ENCODE measurements around the gene TGFA.

The TGFA gene

GRCh38 chr2:70528276-70528675, 25.4 kb downstream of the TGFA start:
- Histone ChIP-seq H3K4me1 (ENCODE audit: insufficient read depth, low read length) (no peaks in the 10 kb centered on the region), H3K36me3 (ENCODE audit: insufficient read depth, low read length) (no peaks in the 10 kb centered on the region), H3K27me3 (ENCODE audit: insufficient read depth, low read length) (peaks cover 23% of the 10 kb centered on the region), H2AFZ (ENCODE audit: low read depth, low read length) (no peak overlapping the region), H3K9me3 (ENCODE audit: low read length) (no peaks in the 10 kb centered on the region), H3K4me3 (ENCODE audit: low read length) (no peak overlapping the region)

- no peaks in the 10 kb centered on the region for H3K36me3 ChIP-seq (ENCODE audit: insufficient read depth, low read length)
- H2AFZ ChIP-seq (ENCODE audit: low read depth, low read length), result no peak overlapping the region
- no peaks in the 10 kb centered on the region for H3K9me3 ChIP-seq (ENCODE audit: low read length)
- H3K27me3 ChIP-seq (ENCODE audit: insufficient read depth, low read length), result peaks cover 21% of the 10 kb centered on the region
- H3K4me3 ChIP-seq (ENCODE audit: low read length), result no peak overlapping the region
- no peaks in the 10 kb centered on the region for H3K4me1 ChIP-seq (ENCODE audit: insufficient read depth, low read length)
These were observed 26.1 kb downstream of the TGFA start for GRCh38 chr2:70527447-70528080.

- Histone ChIP-seq H3K36me3 (ENCODE audit: insufficient read depth, low read length) (no peaks in the 10 kb centered on the region), H3K9me3 (ENCODE audit: low read length) (no peaks in the 10 kb centered on the region), H3K4me1 (ENCODE audit: insufficient read depth, low read length) (no peaks in the 10 kb centered on the region), H3K4me3 (ENCODE audit: low read length) (no peak overlapping the region), H3K27me3 (ENCODE audit: insufficient read depth, low read length) (peaks cover 19% of the 10 kb centered on the region), H2AFZ (ENCODE audit: low read depth, low read length) (no peak overlapping the region)
These were observed 27.5 kb downstream of the TGFA start for GRCh38 chr2:70526126-70526525.

- Histone ChIP-seq H3K4me3 (ENCODE audit: low read length) (no peak overlapping the region), H3K27me3 (ENCODE audit: insufficient read depth, low read length) (peaks cover 21% of the 10 kb centered on the region), H3K9me3 (ENCODE audit: low read length) (no peaks in the 10 kb centered on the region)
These were observed 28.6 kb downstream of the TGFA start for GRCh38 chr2:70525032-70525431.

GRCh38 chr2:70523996-70524965, 29.3 kb downstream of the TGFA start:
- H3K9me3 ChIP-seq (ENCODE audit: low read length), result no peaks in the 10 kb centered on the region
- H3K36me3 ChIP-seq (ENCODE audit: insufficient read depth, low read length), result no peaks in the 10 kb centered on the region
- peaks cover 21% of the 10 kb centered on the region for H3K27me3 ChIP-seq (ENCODE audit: insufficient read depth, low read length)
- no peak overlapping the region for H3K4me3 ChIP-seq (ENCODE audit: low read length)
- no peak overlapping the region for H2AFZ ChIP-seq (ENCODE audit: low read depth, low read length)
- no peaks in the 10 kb centered on the region for H3K4me1 ChIP-seq (ENCODE audit: insufficient read depth, low read length)

More at GRCh38 chr2:70525032-70525431, 28.6 kb downstream of the TGFA start:
- Histone ChIP-seq H3K36me3 (ENCODE audit: insufficient read depth, low read length) (no peaks in the 10 kb centered on the region), H2AFZ (ENCODE audit: low read depth, low read length) (no peak overlapping the region), H3K4me1 (ENCODE audit: insufficient read depth, low read length) (no peaks in the 10 kb centered on the region)

GRCh38 chr2:70523672-70523995, 30.0 kb downstream of the TGFA start:
- Histone ChIP-seq H3K4me3 (ENCODE audit: low read length) (no peak overlapping the region), H2AFZ (ENCODE audit: low read depth, low read length) (no peak overlapping the region), H3K27me3 (ENCODE audit: insufficient read depth, low read length) (peaks cover 21% of the 10 kb centered on the region), H3K9me3 (ENCODE audit: low read length) (no peaks in the 10 kb centered on the region), H3K4me1 (ENCODE audit: insufficient read depth, low read length) (no peaks in the 10 kb centered on the region), H3K36me3 (ENCODE audit: insufficient read depth, low read length) (no peaks in the 10 kb centered on the region)

GRCh38 chr2:70522627-70523026, 31.0 kb downstream of the TGFA start:
- Histone ChIP-seq H3K36me3 (ENCODE audit: insufficient read depth, low read length) (no peaks in the 10 kb centered on the region), H3K4me3 (ENCODE audit: low read length) (no peak overlapping the region), H3K4me1 (ENCODE audit: insufficient read depth, low read length) (no peaks in the 10 kb centered on the region), H3K9me3 (ENCODE audit: low read length) (no peaks in the 10 kb centered on the region), H2AFZ (ENCODE audit: low read depth, low read length) (no peak overlapping the region), H3K27me3 (ENCODE audit: insufficient read depth, low read length) (peaks cover 23% of the 10 kb centered on the region)

GRCh38 chr2:70520825-70521224, 32.8 kb downstream of the TGFA start:
- Histone ChIP-seq H3K9me3 (ENCODE audit: low read length) (no peaks in the 10 kb centered on the region), H3K4me3 (ENCODE audit: low read length) (no peak overlapping the region)

GRCh38 chr2:70519453-70519852, 34.2 kb downstream of the TGFA start:
- Histone ChIP-seq H3K4me3 (ENCODE audit: low read length) (no peak overlapping the region), H3K27me3 (ENCODE audit: insufficient read depth, low read length) (peaks cover 16% of the 10 kb centered on the region), H3K36me3 (ENCODE audit: insufficient read depth, low read length) (no peaks in the 10 kb centered on the region), H3K4me1 (ENCODE audit: insufficient read depth, low read length) (no peaks in the 10 kb centered on the region), H3K9me3 (ENCODE audit: low read length) (no peaks in the 10 kb centered on the region), H2AFZ (ENCODE audit: low read depth, low read length) (no peak overlapping the region)

More at GRCh38 chr2:70520825-70521224, 32.8 kb downstream of the TGFA start:
- no peak overlapping the region for H2AFZ ChIP-seq (ENCODE audit: low read depth, low read length)
- H3K36me3 ChIP-seq (ENCODE audit: insufficient read depth, low read length), result no peaks in the 10 kb centered on the region
- H3K4me1 ChIP-seq (ENCODE audit: insufficient read depth, low read length), result no peaks in the 10 kb centered on the region
- peaks cover 24% of the 10 kb centered on the region for H3K27me3 ChIP-seq (ENCODE audit: insufficient read depth, low read length)

- peaks cover 12% of the 10 kb centered on the region for H3K27me3 ChIP-seq (ENCODE audit: insufficient read depth, low read length)
- no peaks in the 10 kb centered on the region for H3K36me3 ChIP-seq (ENCODE audit: insufficient read depth, low read length)
- no peak overlapping the region for H2AFZ ChIP-seq (ENCODE audit: low read depth, low read length)
- no peaks in the 10 kb centered on the region for H3K9me3 ChIP-seq (ENCODE audit: low read length)
- H3K4me3 ChIP-seq (ENCODE audit: low read length), result no peak overlapping the region
- H3K4me1 ChIP-seq (ENCODE audit: insufficient read depth, low read length), result no peaks in the 10 kb centered on the region
These were observed 35.1 kb downstream of the TGFA start for GRCh38 chr2:70518557-70518956.

GRCh38 chr2:70517804-70518203, 35.8 kb downstream of the TGFA start:
- Histone ChIP-seq H3K9me3 (ENCODE audit: low read length) (no peaks in the 10 kb centered on the region), H3K36me3 (ENCODE audit: insufficient read depth, low read length) (no peaks in the 10 kb centered on the region), H3K4me3 (ENCODE audit: low read length) (no peak overlapping the region), H3K27me3 (ENCODE audit: insufficient read depth, low read length) (peaks cover 12% of the 10 kb centered on the region), H2AFZ (ENCODE audit: low read depth, low read length) (no peak overlapping the region), H3K4me1 (ENCODE audit: insufficient read depth, low read length) (no peaks in the 10 kb centered on the region)

- Histone ChIP-seq H3K9me3 (ENCODE audit: low read length) (no peaks in the 10 kb centered on the region), H2AFZ (ENCODE audit: low read depth, low read length) (no peak overlapping the region), H3K4me3 (ENCODE audit: low read length) (no peak overlapping the region)
These were observed 37.0 kb downstream of the TGFA start for GRCh38 chr2:70516596-70516995.

GRCh38 chr2:70515938-70516337, 37.7 kb downstream of the TGFA start:
- H3K9me3 ChIP-seq (ENCODE audit: low read length), result no peaks in the 10 kb centered on the region
- H3K27me3 ChIP-seq (ENCODE audit: insufficient read depth, low read length), result peaks cover 9% of the 10 kb centered on the region
- H3K4me1 ChIP-seq (ENCODE audit: insufficient read depth, low read length), result no peaks in the 10 kb centered on the region
- no peaks in the 10 kb centered on the region for H3K36me3 ChIP-seq (ENCODE audit: insufficient read depth, low read length)
- no peak overlapping the region for H3K4me3 ChIP-seq (ENCODE audit: low read length)
- no peak overlapping the region for H2AFZ ChIP-seq (ENCODE audit: low read depth, low read length)

More at GRCh38 chr2:70516596-70516995, 37.0 kb downstream of the TGFA start:
- Histone ChIP-seq H3K4me1 (ENCODE audit: insufficient read depth, low read length) (no peaks in the 10 kb centered on the region), H3K27me3 (ENCODE audit: insufficient read depth, low read length) (peaks cover 12% of the 10 kb centered on the region), H3K36me3 (ENCODE audit: insufficient read depth, low read length) (no peaks in the 10 kb centered on the region)
